ENCODE measurements around the gene MCCD1.

The MCCD1 gene

DNA sequence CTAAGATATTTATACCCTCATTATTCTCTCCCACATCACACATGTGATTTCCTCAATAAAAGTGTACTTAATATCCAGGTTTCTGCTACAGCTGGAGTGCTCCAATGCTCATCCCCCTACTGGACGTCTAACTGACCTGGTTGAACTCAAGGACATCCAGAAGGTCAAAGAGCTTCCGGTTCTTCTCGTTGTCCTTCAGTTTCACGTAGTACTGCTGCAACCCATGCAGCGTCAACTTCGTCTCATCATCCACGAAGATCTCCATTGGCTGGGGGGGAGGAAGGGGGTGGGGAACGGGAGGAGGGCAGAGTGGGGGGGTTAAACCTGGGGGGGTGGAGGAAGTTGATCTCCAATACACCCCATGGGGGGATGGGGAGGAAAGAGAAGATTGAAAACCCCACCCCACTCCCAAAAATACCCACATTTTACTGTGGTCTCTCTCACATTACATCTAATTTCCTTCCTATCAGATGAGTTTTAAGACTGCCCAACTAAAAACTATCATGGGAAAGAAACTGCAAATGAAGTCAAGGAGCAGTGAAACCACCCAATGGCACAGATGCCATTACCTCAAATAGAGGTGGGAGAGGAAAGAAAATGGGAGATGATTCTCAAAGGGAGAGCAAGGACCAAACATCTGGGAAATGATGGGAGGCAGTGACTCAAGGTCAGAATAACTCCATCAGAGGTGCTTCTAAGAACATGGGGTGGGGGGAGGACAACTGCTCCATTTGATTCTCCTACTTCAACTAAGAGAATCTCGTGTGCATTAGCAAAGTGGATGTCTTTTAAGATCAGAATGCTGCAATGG is 4.1 kb downstream of the MCCD1 start:
- TF ChIP-seq, protein P1, sequence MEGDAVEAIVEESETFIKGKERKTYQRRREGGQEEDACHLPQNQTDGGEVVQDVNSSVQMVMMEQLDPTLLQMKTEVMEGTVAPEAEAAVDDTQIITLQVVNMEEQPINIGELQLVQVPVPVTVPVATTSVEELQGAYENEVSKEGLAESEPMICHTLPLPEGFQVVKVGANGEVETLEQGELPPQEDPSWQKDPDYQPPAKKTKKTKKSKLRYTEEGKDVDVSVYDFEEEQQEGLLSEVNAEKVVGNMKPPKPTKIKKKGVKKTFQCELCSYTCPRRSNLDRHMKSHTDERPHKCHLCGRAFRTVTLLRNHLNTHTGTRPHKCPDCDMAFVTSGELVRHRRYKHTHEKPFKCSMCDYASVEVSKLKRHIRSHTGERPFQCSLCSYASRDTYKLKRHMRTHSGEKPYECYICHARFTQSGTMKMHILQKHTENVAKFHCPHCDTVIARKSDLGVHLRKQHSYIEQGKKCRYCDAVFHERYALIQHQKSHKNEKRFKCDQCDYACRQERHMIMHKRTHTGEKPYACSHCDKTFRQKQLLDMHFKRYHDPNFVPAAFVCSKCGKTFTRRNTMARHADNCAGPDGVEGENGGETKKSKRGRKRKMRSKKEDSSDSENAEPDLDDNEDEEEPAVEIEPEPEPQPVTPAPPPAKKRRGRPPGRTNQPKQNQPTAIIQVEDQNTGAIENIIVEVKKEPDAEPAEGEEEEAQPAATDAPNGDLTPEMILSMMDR (conservative IDR thresholded peaks at IDR 0.05; ENCODE audit: low read depth, low read length): no peak
- no peak for DNase-seq (ENCODE audit: low read depth)
- no peak overlapping the region for H3K4me3 ChIP-seq (ENCODE audit: low read length)

DNA sequence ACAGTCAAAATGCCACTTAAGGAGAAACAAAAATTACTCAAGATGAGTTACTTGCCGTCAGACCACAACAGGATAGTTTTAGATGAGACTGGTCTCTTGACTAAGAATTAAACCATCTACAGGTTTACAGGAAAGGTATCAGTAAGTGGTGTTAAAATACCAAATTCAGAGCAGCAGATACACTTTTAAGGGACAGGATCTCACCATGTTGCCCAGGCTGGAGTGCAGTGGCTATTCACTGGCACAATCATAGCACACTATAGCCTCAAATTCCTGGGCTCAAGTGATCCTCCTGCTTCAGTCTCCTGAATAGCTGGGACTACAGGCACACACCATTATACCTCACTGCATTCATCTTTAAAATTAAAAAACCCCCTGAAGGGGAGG is 4.7 kb downstream of the MCCD1 start:
- no peak overlapping the region for H3K4me3 ChIP-seq (ENCODE audit: low read length)
- no peak for DNase-seq (ENCODE audit: low read depth)
- TF ChIP-seq, protein P1 (conservative IDR thresholded peaks at IDR 0.05; ENCODE audit: low read depth, low read length): no peak

DNA sequence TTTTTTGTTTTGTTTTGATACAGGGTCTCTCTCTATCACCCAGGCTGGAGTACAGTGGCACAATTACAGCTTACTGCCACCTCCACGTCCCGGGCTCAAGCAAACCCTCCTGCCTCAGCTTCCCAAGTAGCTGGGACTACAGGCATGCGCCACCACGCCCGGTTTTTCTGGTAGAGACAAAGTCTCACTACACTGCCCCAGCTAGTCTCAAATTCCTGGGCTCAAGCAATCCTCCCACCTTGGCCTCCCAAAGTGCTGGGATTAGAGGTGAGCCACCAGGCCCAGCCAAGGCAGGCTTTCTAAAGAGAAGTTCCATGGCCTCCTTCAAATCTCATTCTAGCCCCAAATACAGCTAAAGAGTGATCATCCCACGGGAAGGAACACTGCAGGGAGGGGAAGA is 5.2 kb downstream of the MCCD1 start:
- TF ChIP-seq, protein P1 (conservative IDR thresholded peaks at IDR 0.05; ENCODE audit: low read depth, low read length): no peak
- no peak for DNase-seq (ENCODE audit: low read depth)

DNA sequence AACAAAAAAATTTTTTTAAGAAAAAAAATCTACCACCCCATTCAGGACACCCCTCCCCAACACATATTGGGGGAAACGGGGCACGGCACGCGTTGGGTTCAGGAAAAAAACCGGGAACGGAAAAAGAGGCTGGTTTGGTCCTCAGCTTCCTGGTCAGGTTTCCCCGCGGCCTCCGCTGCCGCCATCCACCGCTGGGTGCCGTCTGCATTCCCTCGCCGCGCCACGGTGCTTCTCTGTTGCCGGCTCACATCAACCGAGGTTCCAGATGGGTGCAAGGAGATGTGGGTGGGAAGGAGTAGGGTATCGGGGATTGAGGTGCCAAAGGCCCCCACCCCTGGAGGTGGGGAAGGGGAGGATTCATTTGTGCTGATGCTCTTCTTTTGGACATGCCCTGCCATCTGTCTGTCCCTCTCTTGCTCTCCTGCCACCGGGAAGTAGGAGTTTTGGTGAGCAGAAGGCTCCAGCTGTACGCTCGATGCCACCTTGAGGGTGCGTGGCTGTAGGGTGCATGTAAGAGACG is 5.8 kb downstream of the MCCD1 start:
- H3K4me3 ChIP-seq (ENCODE audit: low read length): no peak overlapping the region
- TF ChIP-seq, protein P1 (conservative IDR thresholded peaks at IDR 0.05; ENCODE audit: low read depth, low read length): no peak
- DNase-seq (ENCODE audit: low read depth): no peak

More for the DNA sequence above, 5.2 kb downstream of the MCCD1 start:
- H3K4me3 ChIP-seq (ENCODE audit: low read length): no peak overlapping the region

DNA sequence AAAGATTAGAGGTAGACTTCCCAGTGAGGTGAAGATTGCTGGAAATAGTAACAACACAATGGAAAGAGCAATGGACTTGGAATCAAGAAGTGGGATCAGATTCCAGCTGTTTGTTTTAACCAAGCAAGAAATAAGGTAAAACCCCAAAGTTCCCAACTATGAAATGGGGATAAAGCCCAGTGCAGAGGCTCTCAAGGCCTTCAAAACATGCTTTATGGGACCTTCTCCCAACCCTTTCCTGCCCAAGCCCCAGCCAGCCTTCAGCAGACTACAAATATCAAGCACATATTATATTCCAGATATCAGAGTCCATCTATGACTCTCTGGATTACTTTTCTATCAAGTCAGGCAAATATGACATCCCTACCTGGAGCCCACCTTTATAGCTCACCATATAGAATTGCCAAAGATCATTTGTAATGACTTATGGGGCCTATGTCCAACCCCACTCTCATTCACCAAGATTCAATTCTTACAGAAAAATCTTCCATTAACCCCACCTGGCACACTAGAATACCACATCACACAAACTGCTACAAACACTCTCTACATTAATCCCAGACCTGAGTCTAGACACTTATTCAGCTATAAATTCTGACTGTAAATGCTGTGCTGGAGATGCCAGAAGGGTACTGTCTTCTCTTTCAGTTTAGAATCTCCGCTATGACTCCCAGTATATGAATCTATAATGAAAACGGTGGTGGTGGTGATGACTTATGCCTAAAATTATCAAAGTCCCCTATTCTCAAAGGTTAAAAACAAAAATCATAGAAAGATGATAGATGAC is 7.0 kb downstream of the MCCD1 start:
- DNase-seq (ENCODE audit: low read depth): no peak
- TF ChIP-seq, protein P1 (conservative IDR thresholded peaks at IDR 0.05; ENCODE audit: low read depth, low read length): no peak
- no peak overlapping the region for H3K4me3 ChIP-seq (ENCODE audit: low read length)

DNA sequence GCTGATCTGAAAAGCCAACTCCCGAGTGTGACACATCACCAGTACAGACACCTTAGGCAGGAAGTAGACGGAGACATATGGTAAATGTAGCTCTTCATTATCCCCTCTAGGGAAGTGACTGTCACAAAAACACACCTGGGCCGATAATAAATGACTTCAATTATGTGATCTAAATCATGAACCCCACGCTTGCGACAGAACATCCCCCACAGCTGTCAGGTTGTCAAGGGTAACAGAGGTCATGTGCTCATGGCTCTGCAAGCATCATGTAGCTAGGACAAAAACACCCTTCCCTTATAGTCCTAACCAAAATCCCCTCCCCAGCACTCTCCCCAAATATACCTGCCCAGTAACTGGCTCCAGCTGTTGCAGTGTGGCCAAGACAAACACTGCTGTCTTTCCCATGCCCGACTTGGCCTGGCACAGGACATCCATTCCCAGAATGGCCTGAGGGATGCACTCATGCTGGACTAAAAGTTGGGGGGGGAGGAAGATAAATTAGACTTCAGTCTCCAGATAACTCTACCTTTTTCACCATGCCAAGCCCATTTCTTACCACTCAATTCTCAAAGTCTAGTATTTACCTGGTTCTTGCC is 10.1 kb downstream of the MCCD1 start:
- TF ChIP-seq, protein P1 (conservative IDR thresholded peaks at IDR 0.05; ENCODE audit: low read depth, low read length): no peak
- DNase-seq (ENCODE audit: low read depth): no peak
- H3K4me3 ChIP-seq (ENCODE audit: low read length): peak overlapping the region; percentile 85
